Measurements from ENCODE around the gene PEAK1. TPM values are rescaled to one million over a fixed set of nuclear protein-coding genes. Genes with fewer than 3 reads are reported as not detected.
"Not testable (repeated sequence)": the region's sequence is repeated elsewhere in the genome, so short reads cannot be mapped to it uniquely, and the experiment has no call there.

Gene PEAK1
- total RNA-seq, 1 donor from 2014 or later, result 69.3 TPM

- no peak for DNase-seq
Observed at GRCh38 chr15:77168616-77169015, 251.3 kb downstream of the PEAK1 start.

DNA sequence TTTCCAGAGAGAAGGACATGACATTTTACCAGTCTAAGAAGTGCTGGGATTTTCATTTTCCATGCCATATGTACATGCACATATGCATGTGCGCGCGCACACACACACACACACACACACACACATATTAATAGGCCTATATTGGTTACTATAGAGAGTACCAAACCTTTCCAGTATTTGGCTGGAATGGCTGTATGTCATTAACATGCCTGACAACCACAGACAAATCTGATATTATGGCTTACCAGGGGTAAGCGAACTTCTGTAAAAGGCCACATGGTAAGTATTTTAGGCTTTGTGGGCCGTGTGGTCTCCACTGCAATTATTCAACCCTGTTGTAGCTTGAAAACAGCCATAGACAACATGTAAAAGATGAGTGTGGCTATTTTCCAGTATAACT lies 251.8 kb downstream of the PEAK1 start:
- no peak for DNase-seq

GRCh38 chr15:77167406-77167805 lies 252.5 kb downstream of the PEAK1 start:
- no peak for DNase-seq

DNA sequence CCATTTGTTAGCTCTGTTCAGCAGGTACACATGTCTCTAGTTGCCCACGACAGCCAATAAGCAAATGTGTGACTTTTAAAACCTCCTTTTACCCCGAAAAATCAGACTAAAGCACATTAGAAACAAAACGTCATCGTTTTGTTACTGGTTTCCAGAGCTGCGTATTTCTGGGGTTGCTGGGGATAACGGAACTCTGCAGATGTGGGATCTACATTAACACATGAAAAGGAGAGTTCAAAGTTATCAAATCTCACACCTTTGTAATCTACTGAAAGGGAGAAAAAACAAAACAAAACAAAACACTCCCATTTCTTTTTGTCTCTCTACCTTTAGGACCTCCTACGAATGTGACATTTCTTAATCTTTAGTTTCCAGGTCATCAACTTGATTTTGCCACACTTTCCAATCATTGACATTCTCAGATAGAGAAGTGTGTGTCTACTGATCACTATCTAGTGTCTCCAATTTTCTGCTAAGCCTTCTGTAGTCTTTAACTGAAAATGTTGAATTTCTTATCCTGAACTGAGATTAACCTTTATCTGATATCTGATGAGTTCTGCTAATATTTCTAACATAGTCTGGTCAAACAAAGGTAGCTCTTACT lies 256.0 kb downstream of the PEAK1 start:
- DNase-seq, result no peak

GRCh38 chr15:77162872-77163633 lies 256.9 kb downstream of the PEAK1 start:
- DNase-seq, result no peak

GRCh38 chr15:77160562-77161478 lies 259.1 kb downstream of the PEAK1 start:
- DNase-seq, result peak; percentile 57

DNA sequence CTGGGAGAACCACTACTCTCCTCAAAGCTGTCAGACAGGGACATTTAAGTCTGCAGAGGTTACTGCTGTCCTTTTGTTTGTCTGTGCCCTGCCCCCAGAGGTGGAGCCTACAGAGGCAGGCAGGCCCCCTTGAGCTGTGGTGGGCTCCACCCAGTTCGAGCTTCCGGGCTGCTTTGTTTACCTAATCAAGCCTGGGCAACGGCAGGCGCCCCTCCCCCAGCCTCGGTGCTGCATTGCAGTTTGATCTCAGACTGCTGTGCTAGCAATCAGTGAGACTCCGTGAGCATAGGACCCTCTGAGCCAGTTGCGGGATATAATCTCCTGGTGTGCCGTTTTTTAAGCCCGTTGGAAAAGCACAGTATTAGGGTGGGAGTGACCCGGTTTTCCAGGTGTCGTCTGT lies 263.9 kb downstream of the PEAK1 start:
- not testable (repeated sequence) for DNase-seq

DNA sequence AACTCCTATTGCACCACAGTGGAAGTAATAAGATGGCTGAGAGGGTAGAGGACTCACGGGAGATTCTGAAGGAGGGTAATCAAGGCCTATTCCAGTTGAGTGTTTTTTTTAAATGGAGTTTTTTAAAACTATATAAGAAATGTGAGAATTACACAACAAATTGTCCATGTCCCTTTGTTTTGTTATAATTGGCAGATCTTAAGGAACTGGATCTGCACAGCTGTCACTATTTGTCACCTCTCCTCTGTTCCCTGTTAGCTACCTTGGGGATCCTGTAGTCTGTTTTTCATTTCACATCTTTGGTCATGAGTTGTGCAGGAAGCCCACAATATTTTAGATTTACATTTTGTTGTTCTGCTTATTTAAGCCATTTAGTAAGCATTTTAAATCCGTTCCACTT lies 271.7 kb downstream of the PEAK1 start:
- no peak for DNase-seq

DNA sequence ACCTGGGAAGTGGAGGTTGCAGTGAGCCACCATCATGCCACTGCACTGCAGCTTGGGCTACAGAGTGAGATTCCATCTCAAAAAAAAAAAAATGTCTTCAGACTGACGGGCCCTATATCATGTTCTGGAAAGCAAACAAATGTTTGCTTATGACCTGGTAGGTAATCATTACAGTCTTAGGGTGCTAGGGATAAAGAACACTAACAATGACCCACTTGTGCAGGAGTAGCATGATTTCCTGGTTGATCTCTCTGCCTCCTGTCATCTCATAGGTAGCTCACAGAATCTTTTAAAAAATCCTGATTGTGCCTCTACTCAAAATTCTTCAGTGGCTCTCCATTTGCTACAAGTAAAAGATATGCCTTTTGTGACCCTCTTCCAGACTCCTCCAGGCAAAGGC lies 274.5 kb downstream of the PEAK1 start:
- no peak for DNase-seq

GRCh38 chr15:77144492-77145070 lies 275.3 kb downstream of the PEAK1 start:
- DNase-seq, result no peak

- DNase-seq, result peak; percentile 35
Observed at GRCh38 chr15:77144026-77144425, 275.9 kb downstream of the PEAK1 start.

- no peak for DNase-seq
Observed at GRCh38 chr15:77143616-77144015, 276.3 kb downstream of the PEAK1 start.

DNA sequence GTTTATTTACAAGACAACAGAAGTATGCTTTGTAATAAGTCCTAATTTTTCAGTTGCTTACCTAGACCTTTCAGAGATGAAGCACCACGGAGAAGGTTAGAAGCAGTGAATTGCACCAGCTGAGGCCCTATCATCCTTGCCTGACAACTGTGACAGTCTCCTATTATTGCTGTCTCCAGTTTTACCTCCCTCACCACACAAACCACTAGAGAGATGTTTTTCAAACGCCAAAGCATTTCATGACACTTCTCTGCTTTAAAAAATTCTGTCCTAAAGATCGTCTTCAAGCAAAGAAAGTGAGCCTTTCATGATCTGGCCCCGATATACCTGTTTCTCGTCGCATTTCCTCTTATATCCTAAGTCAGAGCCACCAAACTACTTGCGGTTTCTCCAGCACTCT lies 276.7 kb downstream of the PEAK1 start:
- DNase-seq, result no peak

GRCh38 chr15:77140220-77140619 lies 279.7 kb downstream of the PEAK1 start:
- no peak for DNase-seq

- no peak for DNase-seq
Observed at GRCh38 chr15:77139312-77139711, 280.6 kb downstream of the PEAK1 start.

DNA sequence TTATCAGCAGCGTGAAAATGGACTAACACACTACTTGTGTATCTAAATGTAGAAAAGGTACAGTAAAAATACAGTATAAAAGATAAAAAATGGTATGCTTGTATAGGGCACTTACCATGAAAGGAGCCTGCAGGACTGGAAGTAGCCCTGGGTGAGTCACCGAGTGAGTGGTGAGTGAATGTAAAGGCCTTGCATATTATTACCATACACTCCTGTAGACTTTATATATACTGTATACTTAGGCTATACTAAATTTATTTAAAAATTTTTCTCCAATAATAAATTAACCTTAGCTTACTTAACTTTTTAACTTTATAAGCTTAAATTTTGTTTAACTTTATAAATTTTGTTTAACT lies 281.8 kb downstream of the PEAK1 start:
- DNase-seq, result no peak

DNA sequence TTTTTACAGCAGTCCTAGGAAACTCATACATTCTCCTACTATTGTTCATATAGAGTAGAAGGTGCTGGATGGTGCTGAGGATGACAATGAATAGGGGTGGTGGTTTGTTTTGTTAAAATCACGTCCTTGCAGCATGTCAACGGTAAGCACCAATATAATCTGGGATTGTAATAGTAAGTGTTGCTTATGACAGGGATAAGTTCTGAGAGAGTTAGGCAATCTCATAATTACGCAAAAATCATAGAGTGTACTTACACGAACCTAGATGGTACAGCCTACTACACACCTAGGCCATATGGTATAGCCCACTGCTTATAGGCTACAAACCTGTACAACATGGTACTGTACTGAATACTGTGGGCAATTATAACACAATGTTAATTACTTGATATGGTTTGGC lies 284.7 kb downstream of the PEAK1 start:
- no peak for DNase-seq

DNA sequence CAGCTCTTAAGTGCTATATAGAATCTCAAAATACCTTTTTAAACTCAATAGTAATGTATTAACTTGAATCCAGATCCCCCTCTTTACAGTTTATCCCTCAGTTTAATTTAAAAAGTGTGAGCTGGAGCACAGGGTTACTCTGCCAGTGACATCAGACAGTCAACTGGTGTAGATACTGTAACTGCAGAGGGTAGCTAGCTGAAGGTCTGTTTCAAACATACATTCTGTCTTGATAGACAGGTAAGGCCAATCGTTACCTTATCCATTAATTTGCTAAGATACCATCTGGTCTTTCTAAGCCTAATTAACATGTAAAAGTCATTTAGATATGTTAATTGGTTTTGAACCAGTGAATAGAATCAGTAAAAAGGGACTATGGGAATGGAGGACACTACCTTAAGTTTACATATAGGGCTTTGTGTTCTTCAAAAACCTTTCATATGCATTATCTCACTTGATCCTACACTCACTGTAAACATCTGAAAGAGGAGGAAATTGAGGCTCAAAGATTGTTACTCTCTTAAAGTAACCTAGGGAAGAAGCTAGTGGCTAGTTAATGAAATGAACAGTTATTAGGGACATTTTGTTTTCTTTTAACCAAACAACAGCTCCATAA lies 289.5 kb downstream of the PEAK1 start:
- DNase-seq, result no peak

DNA sequence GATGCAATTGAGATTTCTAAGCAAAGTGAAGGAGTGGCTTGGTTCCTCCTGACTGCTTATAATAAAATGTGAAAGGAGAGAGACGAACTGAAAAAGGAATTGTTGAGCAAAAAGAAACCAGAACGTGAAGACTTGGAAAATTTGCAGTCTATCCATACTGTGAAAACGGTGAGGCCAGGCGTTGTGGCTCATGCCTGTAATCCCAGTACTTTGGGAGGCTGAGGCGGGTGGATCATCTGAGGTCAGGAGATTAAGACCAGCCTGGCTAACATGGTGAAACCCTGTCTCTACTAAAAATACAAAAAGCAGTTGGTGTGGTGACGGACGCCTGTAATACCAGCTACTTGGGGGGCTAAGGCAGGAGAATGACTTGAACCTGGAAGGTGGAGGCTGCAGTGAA lies 292.3 kb downstream of the PEAK1 start:
- DNase-seq, result no peak

DNA sequence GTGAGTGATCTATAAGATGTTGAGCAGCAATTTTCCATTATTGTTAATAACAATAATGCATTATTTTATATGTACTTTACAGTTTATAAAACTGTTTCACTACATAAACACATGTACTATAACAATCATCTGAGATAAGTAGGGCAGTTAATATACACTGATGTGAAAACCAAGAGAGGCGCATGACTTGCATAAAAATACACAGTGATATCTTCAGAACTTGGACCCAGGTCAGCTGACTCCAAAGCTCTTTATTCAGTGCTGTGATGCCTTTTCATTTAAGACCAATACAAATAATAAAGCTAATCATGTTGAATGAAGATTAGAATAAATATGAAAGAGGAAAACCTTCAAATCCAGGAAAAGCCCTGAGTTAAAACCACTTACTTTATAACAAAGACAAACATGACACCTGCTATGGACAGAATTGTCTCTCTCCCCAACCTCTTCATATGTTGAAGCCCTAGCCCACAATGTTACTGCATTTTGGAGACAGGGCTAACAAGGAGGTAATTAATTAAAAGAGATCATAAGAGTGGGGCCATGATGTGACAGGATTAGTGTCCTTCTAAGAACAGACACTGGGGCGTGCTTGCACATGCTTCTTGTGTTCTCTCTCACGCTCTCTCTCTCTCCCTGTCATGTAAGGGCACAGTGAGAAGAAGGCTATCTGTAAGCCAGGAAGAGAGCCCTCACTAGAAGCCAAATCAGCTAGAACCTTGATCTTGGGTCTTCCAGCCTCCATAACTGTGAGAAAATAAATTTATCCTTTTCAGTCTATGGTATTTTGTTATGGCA lies 293.2 kb downstream of the PEAK1 start:
- DNase-seq, result no peak

DNA sequence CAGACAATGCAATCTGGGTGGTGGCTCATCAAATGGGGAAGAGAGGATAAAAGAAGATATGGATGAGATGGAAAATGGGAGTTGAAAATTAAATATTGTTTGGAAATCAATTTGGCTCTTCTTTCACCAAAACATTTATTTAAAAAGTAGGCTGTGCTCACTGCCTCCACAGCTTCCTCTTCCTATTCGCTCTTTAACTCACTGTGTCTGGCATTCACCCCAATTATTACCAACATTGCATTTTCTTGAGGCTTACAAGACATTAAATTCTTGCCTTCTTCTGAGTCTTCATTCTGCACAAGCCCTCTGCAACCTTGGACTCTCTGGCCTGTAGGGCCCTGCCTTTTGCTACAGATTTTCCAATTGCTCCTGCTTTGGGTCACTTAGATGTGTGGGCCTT lies 296.1 kb downstream of the PEAK1 start:
- DNase-seq, result no peak

DNA sequence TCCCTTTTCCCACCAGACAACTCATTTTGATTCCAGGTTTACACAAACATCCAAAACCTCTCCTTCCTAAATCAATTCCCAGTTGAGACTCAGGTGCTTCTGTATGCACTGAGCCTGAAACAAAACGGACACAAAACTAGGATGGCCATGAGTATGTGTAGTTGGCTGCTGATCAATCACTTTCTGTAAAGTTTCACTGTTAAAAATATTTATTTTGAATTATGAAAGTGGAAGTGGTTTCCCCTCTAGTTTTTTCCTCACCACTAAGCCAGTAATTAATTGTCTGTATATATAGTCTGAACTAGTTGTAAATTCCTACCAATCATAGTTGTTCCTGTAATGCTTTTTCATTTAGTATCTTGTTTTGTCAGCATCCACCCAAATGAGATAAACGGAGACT lies 297.3 kb downstream of the PEAK1 start:
- DNase-seq, result no peak

All from dermis blood vessel endothelial cell (primary cell).